Hematopoietic multipotent progenitor cell treated with erythropoietin and hydrocortisone succinate and interleukin-3 and kit ligand, for 17 days (in vitro differentiated cells): ENCODE results near the gene RELT.

Experiments
- DNase-seq: peaks from one replicate; pipeline ENCODE4 v3.0.0-alpha.2; 2015; ENCODE audit warnings: low spot score

Gene RELT

DNA sequence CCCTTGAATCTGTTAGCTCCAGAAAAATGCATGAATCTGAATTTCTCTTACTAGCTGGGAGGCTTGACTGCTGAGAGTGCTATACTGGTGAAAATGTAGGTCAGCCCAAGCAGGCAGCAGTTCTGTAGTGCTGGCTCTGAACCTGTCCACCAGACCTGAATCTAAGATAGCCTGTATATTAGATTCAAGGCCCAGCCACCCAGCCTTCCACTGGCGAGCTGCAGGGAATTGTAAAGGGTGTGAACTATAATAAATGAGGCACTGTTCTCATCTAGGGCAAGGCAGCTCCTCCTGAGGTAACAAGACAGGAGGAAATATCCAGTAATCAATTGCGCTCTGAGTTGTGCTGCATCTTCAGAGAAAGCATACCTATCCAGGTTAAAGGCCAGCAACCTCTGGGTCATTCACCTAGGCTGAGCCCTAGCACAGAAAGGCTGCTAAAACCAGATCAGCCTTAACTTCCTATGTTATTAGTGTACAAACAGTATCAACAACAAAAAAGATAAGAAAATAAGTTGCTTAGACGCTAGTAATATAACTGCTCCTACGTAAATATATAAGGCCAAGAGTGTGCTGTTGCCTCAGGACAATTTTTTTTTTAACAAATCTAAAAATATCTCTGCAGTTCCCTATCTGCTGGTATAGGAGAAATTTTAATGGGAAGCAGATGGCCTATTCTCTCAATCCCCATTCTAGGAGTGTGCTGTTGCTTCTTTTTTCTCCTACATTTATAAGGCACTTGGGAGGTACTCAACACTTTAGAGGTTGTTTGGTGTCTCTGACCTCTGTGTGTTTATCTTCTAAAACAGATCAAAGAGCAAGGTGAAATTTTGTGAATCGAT, 63.0 kb downstream of the RELT start:
- DNase-seq, result no peak

DNA sequence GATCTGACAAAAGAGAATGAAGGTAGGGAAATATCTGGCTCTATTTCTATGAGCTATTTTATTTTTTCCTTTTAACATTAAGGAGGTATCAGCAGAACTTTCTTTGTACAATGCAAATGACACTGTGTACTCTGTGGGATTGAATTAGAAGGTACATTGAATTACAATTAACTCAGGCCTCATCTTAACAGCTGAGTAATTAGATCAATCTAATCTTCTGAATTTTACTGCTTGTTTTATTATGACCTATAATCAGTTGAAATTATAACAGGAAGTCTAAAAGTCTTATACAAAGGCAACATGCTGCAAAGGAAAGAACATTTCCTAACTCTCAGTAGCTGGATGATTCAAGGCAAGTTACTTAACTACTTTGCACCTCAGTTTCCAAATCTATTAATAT, 69.8 kb downstream of the RELT start:
- no peak for DNase-seq

- DNase-seq, result no peak
Observed at GRCh38 chr11:73446766-73447165, 70.6 kb downstream of the RELT start.
